Activated CD4-positive, CD25-positive, alpha-beta regulatory T cell treated with anti-CD3 and anti-CD28 coated beads, Interleukin-2, amount 50 U/mL, for 24 hours (primary cell): ENCODE measurements around the gene RANBP6.
A peak's percentile ranks its signal among the peaks of the same experiment; 100 is the strongest.

Experiments
- ATAC-seq, 2 donors: fragments of 150-1000 bp; cut with Tn5 transposase; one replicate each; pipeline ENCODE4 v1.10.0; 2021; ENCODE audit warnings: mild to moderate bottlenecking in 1 of 2, moderate library complexity in 1 of 2

The RANBP6 gene

GRCh38 chr9:6007058-6007769 is 8.2 kb downstream of the RANBP6 start:
- peak; percentile 86 to 87 for ATAC-seq

- no peak for ATAC-seq
Observed at GRCh38 chr9:6006749-6007057, 8.7 kb downstream of the RANBP6 start.

- no peak for ATAC-seq
Observed at GRCh38 chr9:6000955-6001354, 14.5 kb downstream of the RANBP6 start.

GRCh38 chr9:5999443-6000101 is 15.9 kb downstream of the RANBP6 start:
- no peak for ATAC-seq

- ATAC-seq: no peak
Observed at GRCh38 chr9:5994493-5994892, 20.9 kb downstream of the RANBP6 start.

- ATAC-seq: no peak
Observed at GRCh38 chr9:5988265-5988664, 27.2 kb downstream of the RANBP6 start.

GRCh38 chr9:5983042-5983441 is 32.4 kb downstream of the RANBP6 start:
- no peak for ATAC-seq

- no peak for ATAC-seq
Observed at GRCh38 chr9:5982317-5982716, 33.1 kb downstream of the RANBP6 start.

GRCh38 chr9:5978523-5978922 is 36.9 kb downstream of the RANBP6 start:
- no peak for ATAC-seq

GRCh38 chr9:5976674-5977397 is 38.6 kb downstream of the RANBP6 start:
- ATAC-seq: no peak

- no peak for ATAC-seq
Observed at GRCh38 chr9:5971740-5972139, 43.7 kb downstream of the RANBP6 start.
